HL-60 (cell line): ENCODE results near the gene PIP5K1B.

Experiments
- CTCF ChIP-seq: IDR thresholded peaks from one replicate; pipeline ENCODE4 v1.5.1; 2011; ENCODE audit warnings: low read length, control low read depth, inconsistent platforms; ENCODE audit not compliant: insufficient read depth
- GABPA ChIP-seq: IDR thresholded peaks from 2 replicates; pipeline ENCODE4 v1.6.1; 2012; ENCODE audit warnings: low read depth
- POLR2AphosphoS5 ChIP-seq: IDR thresholded peaks from 2 replicates; pipeline ENCODE4 v1.6.1; 2012; ENCODE audit warnings: low read depth

- TF ChIP-seq CTCF (no peak), POLR2AphosphoS5 (no peak), GABPA (no peak)
Observed at GRCh38 chr9:68711281-68711680, 6.2 kb downstream of the PIP5K1B start.
